Cardiac muscle cell (in vitro differentiated cells and primary cell): ENCODE results near the gene NKX6-2. TPM values are rescaled to one million over a fixed set of nuclear protein-coding genes. Genes with fewer than 3 reads are reported as not detected.

ENCODE experiments used
- DNase-seq, 2 donors: peaks; one replicate each; pipeline versions ENCODE4 v3.0.0 to v3.0.0-alpha.2; 2010 to 2017; ENCODE audit warnings: low read depth in 1 of 2, low spot score in 1 of 2
- H3K27ac ChIP-seq: fragments of 200-600 bp; sonication (generic); 2 replicates; pipeline ENCODE4 v1.5.1; 2016
- H3K27me3 ChIP-seq: fragments of 200-600 bp; sonication (generic); 2 replicates; pipeline ENCODE4 v1.6.0; 2016; ENCODE audit warnings: control low read depth
- H3K36me3 ChIP-seq: fragments of 200-600 bp; sonication (generic); 2 replicates; pipeline ENCODE4 v1.5.1; 2016; ENCODE audit warnings: control low read depth
- H3K4me1 ChIP-seq: fragments of 200-600 bp; sonication (generic); 2 replicates; pipeline ENCODE4 v1.8.1; 2017; ENCODE audit warnings: low read depth, mild to moderate bottlenecking, mixed run types
- H3K4me3 ChIP-seq: fragments of 200-600 bp; sonication (generic); 2 replicates; pipeline ENCODE4 v1.5.1; 2016; ENCODE audit warnings: mild to moderate bottlenecking
- H3K9me3 ChIP-seq: fragments of 200-600 bp; sonication (generic); 2 replicates; pipeline ENCODE4 v1.5.1; 2017; ENCODE audit warnings: low read depth, mild to moderate bottlenecking, control low read depth
- polyA plus RNA-seq: library from polyadenylated mRNA; unstranded; fragments of >200 nt; fragmentation: Nextera tagmentation; extraction: Ambion mirVana; gene quantifications from 2 replicates; pipeline ENCODE4 v1.2.1, GENCODE V29; 2016
- total RNA-seq: library from RNA; depleted of rRNA; stranded (reverse); fragments of >200 nt; gene quantifications from 2 replicates; pipeline ENCODE4 v1.2.3, GENCODE V29; 2016
- TF ChIP-seq, protein P1 (sequence below): IDR thresholded peaks from 2 replicates; pipeline ENCODE4 v1.5.1; 2012; ENCODE audit warnings: low read depth, mild to moderate bottlenecking, low read length

The NKX6-2 gene
- total and polyA plus RNA-seq, 2 experiments from 2014 or later: 0.09 to 15.4 TPM

DNA sequence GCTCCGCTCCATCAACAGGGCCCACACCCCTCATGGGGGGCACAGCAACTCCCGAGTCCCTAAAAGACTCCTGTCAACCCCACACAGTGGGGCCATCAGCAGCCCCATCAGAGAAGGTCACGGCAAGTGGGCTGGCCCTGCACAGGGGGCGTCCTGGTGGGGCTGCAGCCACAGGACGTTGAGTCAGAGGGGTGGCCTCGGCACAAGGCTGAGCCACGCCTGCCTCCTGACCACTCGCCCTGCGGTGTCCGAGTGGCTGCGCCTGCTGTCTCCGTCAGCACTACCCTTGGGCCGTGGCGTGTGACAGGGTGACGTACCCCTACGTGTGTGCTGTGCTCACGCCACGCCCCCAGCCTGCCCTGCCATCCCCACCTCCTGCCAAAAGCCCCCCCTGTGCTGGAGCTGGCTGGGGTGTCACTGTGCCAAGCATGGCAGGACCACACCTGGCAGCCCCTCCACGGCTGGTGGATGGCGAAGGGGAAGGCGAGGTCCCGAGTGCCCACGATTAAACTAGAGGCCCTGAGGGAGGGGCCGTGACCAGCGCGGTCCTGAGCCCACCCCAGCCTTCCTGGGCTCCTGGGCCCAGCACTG is 26.0 kb upstream of the NKX6-2 start:
- H3K36me3 ChIP-seq: no peaks in the 10 kb centered on the region
- TF ChIP-seq, protein P1, sequence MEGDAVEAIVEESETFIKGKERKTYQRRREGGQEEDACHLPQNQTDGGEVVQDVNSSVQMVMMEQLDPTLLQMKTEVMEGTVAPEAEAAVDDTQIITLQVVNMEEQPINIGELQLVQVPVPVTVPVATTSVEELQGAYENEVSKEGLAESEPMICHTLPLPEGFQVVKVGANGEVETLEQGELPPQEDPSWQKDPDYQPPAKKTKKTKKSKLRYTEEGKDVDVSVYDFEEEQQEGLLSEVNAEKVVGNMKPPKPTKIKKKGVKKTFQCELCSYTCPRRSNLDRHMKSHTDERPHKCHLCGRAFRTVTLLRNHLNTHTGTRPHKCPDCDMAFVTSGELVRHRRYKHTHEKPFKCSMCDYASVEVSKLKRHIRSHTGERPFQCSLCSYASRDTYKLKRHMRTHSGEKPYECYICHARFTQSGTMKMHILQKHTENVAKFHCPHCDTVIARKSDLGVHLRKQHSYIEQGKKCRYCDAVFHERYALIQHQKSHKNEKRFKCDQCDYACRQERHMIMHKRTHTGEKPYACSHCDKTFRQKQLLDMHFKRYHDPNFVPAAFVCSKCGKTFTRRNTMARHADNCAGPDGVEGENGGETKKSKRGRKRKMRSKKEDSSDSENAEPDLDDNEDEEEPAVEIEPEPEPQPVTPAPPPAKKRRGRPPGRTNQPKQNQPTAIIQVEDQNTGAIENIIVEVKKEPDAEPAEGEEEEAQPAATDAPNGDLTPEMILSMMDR: no peak
- H3K27me3 ChIP-seq: no peaks in the 10 kb centered on the region
- H3K4me1 ChIP-seq: no peaks in the 10 kb centered on the region
- no peaks in the 10 kb centered on the region for H3K9me3 ChIP-seq
- H3K27ac ChIP-seq: no peak overlapping the region
- no peak overlapping the region for H3K4me3 ChIP-seq
- no peak for DNase-seq

DNA sequence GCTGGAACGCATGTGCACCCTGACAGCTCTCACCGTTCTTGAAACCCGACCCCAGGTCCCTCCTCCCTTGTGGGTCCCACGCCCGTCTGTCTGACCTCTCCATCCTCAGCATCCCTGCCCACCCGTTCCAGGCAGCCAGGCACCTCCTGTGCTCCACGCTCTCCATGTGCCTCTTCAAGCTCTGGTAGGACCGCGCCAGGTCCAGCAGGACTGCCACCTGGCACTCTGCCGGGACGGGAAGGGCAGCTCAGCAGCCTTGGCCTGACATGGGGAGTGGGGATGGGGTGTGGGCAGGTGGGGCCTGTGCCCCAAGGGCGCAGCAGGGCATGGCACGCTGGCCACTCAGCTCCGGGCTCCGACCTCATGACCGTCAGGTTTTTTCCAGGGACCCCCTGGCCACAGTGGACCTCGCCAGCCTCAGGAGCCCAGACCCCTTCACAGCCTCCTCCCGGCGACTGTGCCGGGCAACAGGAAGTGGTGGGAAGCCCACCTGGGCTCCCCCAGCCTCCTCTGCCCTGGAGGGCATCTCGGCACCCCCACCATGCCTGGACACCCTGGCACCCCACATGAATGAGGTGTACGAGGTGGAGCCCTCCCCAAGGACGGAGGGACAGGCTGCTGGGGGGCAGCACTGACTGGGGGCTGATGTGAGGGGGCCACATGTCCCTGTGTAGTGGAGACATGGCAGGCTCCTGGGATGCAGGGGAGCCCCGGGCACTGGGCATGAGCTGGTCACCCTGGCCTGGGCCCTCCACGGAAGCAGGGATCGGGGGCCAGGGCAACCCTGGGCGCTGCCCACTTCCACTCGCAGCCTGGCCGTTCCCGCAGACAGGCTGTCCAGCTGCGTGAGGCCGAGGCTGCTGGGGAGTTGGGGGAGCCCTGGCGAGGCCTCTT is 25.1 kb upstream of the NKX6-2 start:
- no peak overlapping the region for H3K27ac ChIP-seq
- no peak for DNase-seq
- no peak overlapping the region for H3K4me3 ChIP-seq
- no peaks in the 10 kb centered on the region for H3K9me3 ChIP-seq
- no peaks in the 10 kb centered on the region for H3K4me1 ChIP-seq
- TF ChIP-seq, protein P1: no peak
- no peaks in the 10 kb centered on the region for H3K36me3 ChIP-seq
- no peaks in the 10 kb centered on the region for H3K27me3 ChIP-seq

DNA sequence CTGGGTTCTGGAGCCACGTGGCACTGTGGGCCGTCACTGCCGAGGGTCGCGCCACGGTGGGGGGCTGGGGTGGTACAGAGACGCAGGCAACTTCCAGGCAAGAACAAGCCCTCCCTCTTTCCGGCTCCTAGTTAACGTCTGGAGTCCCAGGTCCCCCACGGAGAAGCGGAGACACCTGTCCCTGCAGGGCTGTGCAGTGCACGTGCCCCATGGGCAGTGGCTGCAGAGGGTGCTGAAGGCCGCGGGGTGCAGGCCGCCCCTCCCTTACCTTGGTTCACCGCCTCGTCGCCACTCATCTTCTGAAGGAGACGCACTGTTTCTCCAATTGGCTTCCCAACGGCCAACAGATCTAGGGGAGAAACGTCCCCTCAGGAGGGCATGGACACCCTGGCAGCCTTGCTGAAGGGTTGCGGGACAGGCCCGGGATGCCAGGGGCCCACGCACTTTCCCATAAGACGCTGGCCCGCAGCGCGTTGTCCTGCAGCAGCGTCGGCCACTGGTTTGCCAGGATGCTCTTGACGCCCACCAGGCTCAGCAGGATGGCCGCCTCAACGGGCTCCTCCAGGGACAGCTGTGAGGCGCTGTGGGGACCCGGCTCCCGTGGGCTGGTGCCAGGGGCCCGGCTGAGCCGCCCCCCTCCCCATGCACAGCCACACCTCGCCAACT is 24.3 kb upstream of the NKX6-2 start:
- H3K36me3 ChIP-seq: no peaks in the 10 kb centered on the region
- no peaks in the 10 kb centered on the region for H3K4me1 ChIP-seq
- no peaks in the 10 kb centered on the region for H3K27me3 ChIP-seq
- H3K4me3 ChIP-seq: no peak overlapping the region
- no peaks in the 10 kb centered on the region for H3K9me3 ChIP-seq
- DNase-seq: no peak
- H3K27ac ChIP-seq: no peak overlapping the region
- TF ChIP-seq, protein P1: no peak

DNA sequence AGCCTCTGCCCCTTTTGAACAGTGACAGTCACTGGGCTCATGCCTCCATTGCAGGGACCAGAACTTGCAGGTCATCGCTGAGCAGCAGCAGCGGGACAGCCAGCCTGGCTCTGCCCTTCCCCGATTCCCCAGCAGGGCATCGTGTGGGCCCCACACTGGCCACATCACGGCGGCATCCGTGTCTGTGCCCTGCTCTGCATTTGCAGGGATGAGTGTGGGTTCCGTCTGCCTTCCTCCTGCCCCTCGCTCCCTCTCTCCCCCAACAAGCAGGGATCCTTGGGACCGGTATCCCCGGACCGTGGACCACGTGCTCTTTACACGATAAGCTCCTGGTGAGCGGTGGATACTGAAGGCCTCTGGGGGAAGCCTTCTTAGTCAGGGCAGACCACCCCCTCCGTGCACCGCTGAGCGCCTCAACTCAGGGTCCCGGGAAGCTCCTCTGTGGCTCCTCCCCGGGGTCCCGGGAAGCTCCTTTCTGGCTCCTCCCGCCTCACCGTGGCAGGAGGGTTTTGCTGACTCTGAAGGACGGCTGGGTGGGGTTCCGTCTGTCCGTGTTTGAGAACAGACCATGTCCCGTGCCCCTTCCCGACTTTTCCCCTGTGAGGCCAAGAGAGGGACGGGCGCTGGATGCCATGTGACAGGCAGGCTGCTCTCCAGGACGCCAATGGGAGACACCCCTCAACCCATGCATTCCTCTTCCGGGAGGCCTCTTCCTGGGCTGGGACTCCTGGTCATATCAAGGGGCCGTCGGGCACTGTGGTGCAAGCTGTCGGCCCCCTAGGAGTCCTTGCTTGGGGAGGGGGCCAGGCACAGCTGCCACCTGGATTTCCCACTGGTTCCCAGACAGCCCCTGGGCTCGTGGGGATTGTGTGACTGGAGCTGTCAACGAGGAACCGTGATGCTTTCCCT is 23.5 kb upstream of the NKX6-2 start:
- DNase-seq: no peak
- Histone ChIP-seq H3K36me3 (no peaks in the 10 kb centered on the region), H3K27ac (no peak overlapping the region), H3K27me3 (no peaks in the 10 kb centered on the region), H3K4me1 (no peaks in the 10 kb centered on the region), H3K4me3 (no peak overlapping the region), H3K9me3 (no peaks in the 10 kb centered on the region)
- TF ChIP-seq, protein P1: no peak
